Sigmoid colon (tissue), 7 donors: ENCODE data around the gene GSG1L. TPM values are rescaled to one million over a fixed set of nuclear protein-coding genes. Genes with fewer than 3 reads are reported as not detected.
A peak's percentile ranks its signal among the peaks of the same experiment; 100 is the strongest.

Experiments
- DNase-seq: peaks from one replicate; pipeline ENCODE4 v3.0.0-alpha.2; 2019
- H3K27ac ChIP-seq, 4 donors: fragments of 200-600 bp; sonication (generic); one replicate each; pipeline ENCODE4 v1.5.1; 2016 to 2019; ENCODE audit warnings: mild to moderate bottlenecking in 1 of 4
- H3K27me3 ChIP-seq, 3 donors: fragments of 200-600 bp; sonication (generic); one replicate each; pipeline ENCODE4 v1.5.1; 2019; ENCODE audit warnings: mild to moderate bottlenecking in 1 of 3
- H3K36me3 ChIP-seq, 4 donors: fragments of 200-600 bp; sonication (generic); one replicate each; pipeline ENCODE4 v1.5.1; 2016 to 2019
- H3K4me1 ChIP-seq, 4 donors: fragments of 200-600 bp; sonication (generic); one replicate each; pipeline ENCODE4 v1.5.1; 2017 to 2019
- H3K4me3 ChIP-seq, 4 donors: fragments of 200-600 bp; sonication (generic); one replicate each; pipeline ENCODE4 v1.5.1; 2017 to 2019; ENCODE audit warnings: mild to moderate bottlenecking in 2 of 4, moderate library complexity in 1 of 4
- H3K9me3 ChIP-seq, 4 donors: fragments of 200-600 bp in 3 of 4; sonication (generic) in 3 of 4; one replicate each; pipeline versions ENCODE4 v1.5.1 to v1.6.1; 2013 to 2019
- EP300 ChIP-seq, 4 donors: sonication (generic); formaldehyde crosslinking; IDR thresholded peaks; one replicate each; pipeline ENCODE4 v1.6.1; 2017; ENCODE audit warnings: antibody characterized with exemption in 4 of 4
- POLR2A ChIP-seq, 2 donors: fragments of 450-650 bp; IDR thresholded peaks; one replicate each; pipeline ENCODE4 v1.6.1; 2016; ENCODE audit warnings: antibody characterized with exemption in 2 of 2, mild to moderate bottlenecking in 2 of 2, moderate library complexity in 2 of 2
- POLR2AphosphoS5 ChIP-seq, 4 donors: sonication (generic); formaldehyde crosslinking; IDR thresholded peaks; one replicate each; pipeline ENCODE4 v1.6.1; 2017; ENCODE audit warnings: antibody characterized with exemption in 4 of 4
- WGBS, 2 donors: extraction: QIAGEN DNeasy Blood & Tissue Kit; methylation state at CpG; one replicate each; pipeline ENCODE4 v1.1.7; 2013; 5-methylcytosine and 5-hydroxymethylcytosine counted together
- intact Hi-C: fragments of 100-400 bp; cut with DNase I; formaldehyde crosslinking; loops from one replicate; pipeline ENCODE4 v1.15.1; 2023
- polyA plus RNA-seq, 3 donors: library from polyadenylated mRNA; stranded (reverse); fragments of 200-250 nt; gene quantifications; one replicate each; pipeline ENCODE4 v1.2.3, GENCODE V29; 2013
- total RNA-seq, 4 donors: library from RNA; depleted of rRNA; stranded (reverse); fragments of >200 nt; gene quantifications; one replicate each; pipeline ENCODE4 v1.1.0, GENCODE V29; 2016
- TF ChIP-seq, protein P1 (sequence below), 4 experiments: fragments of 450-650 bp in 3 of 4; fragments of 200-600 bp in 1 of 4; IDR thresholded peaks; one replicate each; pipeline ENCODE4 v1.5.1; 2016 to 2019; ENCODE audit warnings: antibody characterized with exemption in 4 of 4, mild to moderate bottlenecking in 3 of 4, moderate library complexity in 2 of 4
- donor health status: healthy with polysubstance abuse.
- donor health status: Bipolar disorder and iron deficiency.
- donor health status: healthy.

GSG1L gene
- total and polyA plus RNA-seq, 7 donors, result 0.25 to 0.66 (median 0.36) TPM; not detected in 2

GRCh38 chr16:27995378-27995777 lies 68.1 kb downstream of the GSG1L start:
- Histone ChIP-seq H3K27me3 (no peaks in the 10 kb centered on the region), H3K4me3 (no peak overlapping the region), H3K4me1 (no peaks in the 10 kb centered on the region), H3K9me3 (peaks cover 0 to 6% (median 2%) of the 10 kb centered on the region in 4 donors), H3K27ac (no peak overlapping the region), H3K36me3 (no peaks in the 10 kb centered on the region)
- TF ChIP-seq POLR2AphosphoS5 (IDR thresholded peaks at IDR 0.05) (no peak), POLR2A (IDR thresholded peaks at IDR 0.05) (no peak), EP300 (IDR thresholded peaks at IDR 0.05) (no peak)
- TF ChIP-seq, protein P1, sequence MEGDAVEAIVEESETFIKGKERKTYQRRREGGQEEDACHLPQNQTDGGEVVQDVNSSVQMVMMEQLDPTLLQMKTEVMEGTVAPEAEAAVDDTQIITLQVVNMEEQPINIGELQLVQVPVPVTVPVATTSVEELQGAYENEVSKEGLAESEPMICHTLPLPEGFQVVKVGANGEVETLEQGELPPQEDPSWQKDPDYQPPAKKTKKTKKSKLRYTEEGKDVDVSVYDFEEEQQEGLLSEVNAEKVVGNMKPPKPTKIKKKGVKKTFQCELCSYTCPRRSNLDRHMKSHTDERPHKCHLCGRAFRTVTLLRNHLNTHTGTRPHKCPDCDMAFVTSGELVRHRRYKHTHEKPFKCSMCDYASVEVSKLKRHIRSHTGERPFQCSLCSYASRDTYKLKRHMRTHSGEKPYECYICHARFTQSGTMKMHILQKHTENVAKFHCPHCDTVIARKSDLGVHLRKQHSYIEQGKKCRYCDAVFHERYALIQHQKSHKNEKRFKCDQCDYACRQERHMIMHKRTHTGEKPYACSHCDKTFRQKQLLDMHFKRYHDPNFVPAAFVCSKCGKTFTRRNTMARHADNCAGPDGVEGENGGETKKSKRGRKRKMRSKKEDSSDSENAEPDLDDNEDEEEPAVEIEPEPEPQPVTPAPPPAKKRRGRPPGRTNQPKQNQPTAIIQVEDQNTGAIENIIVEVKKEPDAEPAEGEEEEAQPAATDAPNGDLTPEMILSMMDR (IDR thresholded peaks at IDR 0.05), result no peak
- intact Hi-C loops, result no loop called here
- WGBS, 2 donors, result 40 to 55% methylated on average over 5 of the region's 5 CpGs
- no peak for DNase-seq

DNA sequence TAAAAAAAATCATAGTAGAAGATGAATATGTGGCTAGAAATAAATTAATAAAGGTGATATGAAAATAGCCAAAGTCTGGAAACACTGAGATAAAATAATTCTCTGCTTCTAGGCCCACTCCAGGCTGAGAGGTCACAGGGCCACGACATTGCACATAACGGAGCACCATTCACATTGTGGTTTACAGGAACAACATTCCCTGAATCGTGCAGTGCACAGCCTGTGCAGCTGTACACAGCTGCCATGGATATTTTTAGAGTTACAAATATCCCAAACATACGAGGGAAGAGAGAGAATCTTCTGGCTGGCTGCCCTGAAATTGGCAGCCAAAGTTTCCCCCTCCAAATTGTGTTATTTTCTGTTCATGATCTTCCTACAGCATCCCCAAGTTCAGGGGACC lies 68.8 kb downstream of the GSG1L start:
- Histone ChIP-seq H3K4me3 (no peak overlapping the region), H3K27me3 (no peaks in the 10 kb centered on the region), H3K4me1 (no peaks in the 10 kb centered on the region), H3K27ac (no peak overlapping the region), H3K9me3 (peaks cover 0 to 6% (median 2%) of the 10 kb centered on the region in 4 donors), H3K36me3 (no peaks in the 10 kb centered on the region)
- intact Hi-C loops, result no loop called here
- WGBS, 2 donors, result 57 to 58% methylated on average over 4 of the region's 4 CpGs
- TF ChIP-seq EP300 (IDR thresholded peaks at IDR 0.05), result no peak
- TF ChIP-seq POLR2AphosphoS5 (IDR thresholded peaks at IDR 0.05), result no peak
- TF ChIP-seq POLR2A (IDR thresholded peaks at IDR 0.05), result no peak
- TF ChIP-seq, protein P1 (IDR thresholded peaks at IDR 0.05), result no peak
- no peak for DNase-seq

GRCh38 chr16:27993587-27993986 lies 69.9 kb downstream of the GSG1L start:
- intact Hi-C loops, result no loop called here
- Histone ChIP-seq H3K27me3 (no peaks in the 10 kb centered on the region), H3K4me1 (no peaks in the 10 kb centered on the region), H3K36me3 (no peaks in the 10 kb centered on the region), H3K27ac (no peak overlapping the region), H3K9me3 (peaks cover 0 to 6% (median 2%) of the 10 kb centered on the region in 4 donors), H3K4me3 (no peak overlapping the region)
- TF ChIP-seq POLR2A (IDR thresholded peaks at IDR 0.05), result no peak
- no peak for TF ChIP-seq POLR2AphosphoS5 (IDR thresholded peaks at IDR 0.05)
- TF ChIP-seq, protein P1 (IDR thresholded peaks at IDR 0.05), result no peak
- TF ChIP-seq EP300 (IDR thresholded peaks at IDR 0.05), result no peak
- DNase-seq, result no peak
- 94% methylated on average over 3 of the region's 3 CpGs for WGBS, 2 donors

- no peaks in the 10 kb centered on the region for H3K4me1 ChIP-seq
- no peak for DNase-seq
- no peaks in the 10 kb centered on the region for H3K27me3 ChIP-seq
- H3K36me3 ChIP-seq, result no peaks in the 10 kb centered on the region
- TF ChIP-seq EP300 (IDR thresholded peaks at IDR 0.05), result no peak
- TF ChIP-seq, protein P1 (IDR thresholded peaks at IDR 0.05), result no peak
- no peak for TF ChIP-seq POLR2A (IDR thresholded peaks at IDR 0.05)
- no peak for TF ChIP-seq POLR2AphosphoS5 (IDR thresholded peaks at IDR 0.05)
- intact Hi-C loops, result no loop called here
- no peak overlapping the region for H3K27ac ChIP-seq
- no peak overlapping the region for H3K4me3 ChIP-seq
- H3K9me3 ChIP-seq, result peaks cover 0 to 6% (median 2%) of the 10 kb centered on the region in 4 donors
- 83 to 94% methylated on average over 9 of the region's 9 CpGs for WGBS, 2 donors
These were observed 71.6 kb downstream of the GSG1L start for GRCh38 chr16:27991876-27992275.

DNA sequence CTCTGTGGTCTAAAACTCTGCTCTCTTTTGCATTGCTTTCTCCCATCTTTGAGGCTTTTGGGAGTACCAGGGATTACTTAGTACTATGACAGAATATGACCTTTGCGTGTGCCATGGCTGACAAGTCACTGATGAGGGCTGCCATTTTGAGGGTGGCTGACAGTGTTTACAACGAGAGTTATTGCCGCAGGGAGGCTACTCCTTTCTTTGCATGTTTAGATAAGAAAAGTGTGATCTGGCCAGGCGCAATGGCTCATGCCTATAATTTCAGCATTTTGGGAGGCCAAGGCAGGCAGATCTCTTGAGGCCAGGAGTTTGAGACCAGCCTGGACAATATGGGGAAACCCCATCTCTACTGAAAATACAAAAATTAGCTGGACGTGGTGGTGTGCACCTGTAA lies 77.5 kb downstream of the GSG1L start:
- intact Hi-C loops, result no loop called here
- H3K27ac ChIP-seq, result no peak overlapping the region
- H3K4me1 ChIP-seq, result no peaks in the 10 kb centered on the region
- WGBS, 2 donors, result 83 to 90% methylated on average over 5 of the region's 5 CpGs
- H3K4me3 ChIP-seq, result no peak overlapping the region
- TF ChIP-seq, protein P1 (IDR thresholded peaks at IDR 0.05), result no peak
- TF ChIP-seq EP300 (IDR thresholded peaks at IDR 0.05) (no peak), POLR2A (IDR thresholded peaks at IDR 0.05) (no peak), POLR2AphosphoS5 (IDR thresholded peaks at IDR 0.05) (no peak)
- no peaks in the 10 kb centered on the region for H3K27me3 ChIP-seq
- no peaks in the 10 kb centered on the region for H3K36me3 ChIP-seq
- H3K9me3 ChIP-seq, result peaks cover 0 to 3% (median 0%) of the 10 kb centered on the region in 4 donors
- peak; percentile 37 for DNase-seq
